GM12875 (cell line): ENCODE results near the gene MORN1.

Experiments used
- H3K4me3 ChIP-seq: one replicate; pipeline ENCODE4 v1.5.1; 2011; ENCODE audit warnings: low read depth, low read length, control low read depth
- CTCF ChIP-seq: IDR thresholded peaks from 2 replicates; pipeline ENCODE4 v1.5.1; 2011; ENCODE audit warnings: low read depth, mild to moderate bottlenecking, control low read depth, inconsistent platforms, low read length, moderate library complexity, borderline replicate concordance; ENCODE audit not compliant: insufficient read depth

MORN1 gene

GRCh38 chr1:2430592-2430973 is 39.2 kb upstream of the MORN1 start:
- TF ChIP-seq CTCF: no peak
- H3K4me3 ChIP-seq: no peak overlapping the region

- H3K4me3 ChIP-seq: no peak overlapping the region
- peak; percentile 80 for TF ChIP-seq CTCF
These were observed 38.6 kb upstream of the MORN1 start for GRCh38 chr1:2429780-2430591.

- H3K4me3 ChIP-seq: no peak overlapping the region
- TF ChIP-seq CTCF: no peak
These were observed 37.1 kb upstream of the MORN1 start for GRCh38 chr1:2428490-2428889.

GRCh38 chr1:2427976-2428375 is 36.6 kb upstream of the MORN1 start:
- no peak overlapping the region for H3K4me3 ChIP-seq
- no peak for TF ChIP-seq CTCF

- no peak overlapping the region for H3K4me3 ChIP-seq
- TF ChIP-seq CTCF: no peak
These were observed 35.7 kb upstream of the MORN1 start for GRCh38 chr1:2427051-2427450.

- no peak overlapping the region for H3K4me3 ChIP-seq
- TF ChIP-seq CTCF: no peak
These were observed 35.2 kb upstream of the MORN1 start for GRCh38 chr1:2426540-2426939.

GRCh38 chr1:2425892-2426291 is 34.5 kb upstream of the MORN1 start:
- TF ChIP-seq CTCF: no peak

More at GRCh38 chr1:2425892-2426291, 34.5 kb upstream of the MORN1 start:
- no peak overlapping the region for H3K4me3 ChIP-seq
